Stimulated activated naive B cell treated with anti-CD40 and anti-IgM and Interleukin-4, amounts not matched to agents 10 μg/mL and 1 μg/mL and 100 μg/mL, for 72 hours (primary cell): ENCODE results near the gene IPO8.
"Not testable (repeated sequence)": the region's sequence is repeated elsewhere in the genome, so short reads cannot be mapped to it uniquely, and the experiment has no call there.

ENCODE experiments used
- ATAC-seq, 2 donors: fragments of 150-1000 bp; cut with Tn5 transposase; replicated peaks; 2 replicates each; pipeline ENCODE4 v1.10.0; 2021; ENCODE audit warnings: moderate library complexity in 1 of 2
- DNase-seq: peaks from one replicate; pipeline ENCODE4 v3.0.0; 2021
- H3K27ac Mint-ChIP-seq: one replicate; pipeline ENCODE4 v1.8.0; 2022; ENCODE audit warnings: mild to moderate bottlenecking, mixed read lengths
- H3K27me3 Mint-ChIP-seq, 2 donors: one replicate each; pipeline ENCODE4 v1.8.0; 2022; ENCODE audit warnings: mixed read lengths in 2 of 2
- H3K36me3 Mint-ChIP-seq, 2 donors: one replicate each; pipeline ENCODE4 v1.8.0; 2022; ENCODE audit warnings: mixed read lengths in 2 of 2, mild to moderate bottlenecking in 1 of 2
- H3K4me1 Mint-ChIP-seq, 2 donors: one replicate each; pipeline ENCODE4 v1.8.0; 2022; ENCODE audit warnings: mixed read lengths in 2 of 2, mild to moderate bottlenecking in 1 of 2
- H3K4me3 Mint-ChIP-seq, 2 donors: one replicate each; pipeline ENCODE4 v1.8.0; 2022; ENCODE audit warnings: mild to moderate bottlenecking in 2 of 2, mixed read lengths in 2 of 2, moderate library complexity in 1 of 2
- H3K9me3 Mint-ChIP-seq, 2 donors: one replicate each; pipeline ENCODE4 v1.8.0; 2022; ENCODE audit warnings: mixed read lengths in 2 of 2, mild to moderate bottlenecking in 1 of 2

Gene IPO8

GRCh38 chr12:30640392-30640791 is 55.3 kb downstream of the IPO8 start:
- Mint-ChIP-seq H3K4me1 (no peaks in the 10 kb centered on the region), H3K27me3 (no peaks in the 10 kb centered on the region), H3K36me3 (peaks cover 32 to 55% of the 10 kb centered on the region in 2 donors), H3K4me3 (no peak overlapping the region), H3K27ac (no peak overlapping the region), H3K9me3 (no peaks in the 10 kb centered on the region)
- ATAC-seq (no peak), DNase-seq (no peak)

GRCh38 chr12:30635385-30635784 is 60.3 kb downstream of the IPO8 start:
- Mint-ChIP-seq H3K27ac (no peak overlapping the region), H3K4me1 (no peaks in the 10 kb centered on the region), H3K9me3 (no peaks in the 10 kb centered on the region), H3K4me3 (no peak overlapping the region), H3K36me3 (peaks cover 44 to 65% of the 10 kb centered on the region in 2 donors), H3K27me3 (no peaks in the 10 kb centered on the region)
- DNase-seq, result no peak
- no peak for ATAC-seq

- no peaks in the 10 kb centered on the region for H3K4me1 Mint-ChIP-seq
- peaks cover 41 to 58% of the 10 kb centered on the region in 2 donors for H3K36me3 Mint-ChIP-seq
- H3K9me3 Mint-ChIP-seq, result no peaks in the 10 kb centered on the region
- H3K4me3 Mint-ChIP-seq, result no peak overlapping the region
- ATAC-seq, result no peak
- peak overlapping the region; percentile 14 for H3K27ac Mint-ChIP-seq
- no peak for DNase-seq
- no peaks in the 10 kb centered on the region for H3K27me3 Mint-ChIP-seq
Measured at GRCh38 chr12:30631740-30632139, 63.9 kb downstream of the IPO8 start.

- no peak for DNase-seq
- no peak for ATAC-seq
- H3K27me3 Mint-ChIP-seq, result no peaks in the 10 kb centered on the region
- no peaks in the 10 kb centered on the region for H3K9me3 Mint-ChIP-seq
- H3K27ac Mint-ChIP-seq, result no peak overlapping the region
- H3K4me1 Mint-ChIP-seq, result no peaks in the 10 kb centered on the region
- no peak overlapping the region for H3K4me3 Mint-ChIP-seq
- H3K36me3 Mint-ChIP-seq, result peaks cover 37 to 54% of the 10 kb centered on the region in 2 donors
Measured at GRCh38 chr12:30630979-30631285, 64.7 kb downstream of the IPO8 start.

GRCh38 chr12:30630076-30630978 is 65.3 kb downstream of the IPO8 start:
- DNase-seq, result no peak
- no peak overlapping the region for H3K27ac Mint-ChIP-seq
- H3K4me3 Mint-ChIP-seq, result no peak overlapping the region

GRCh38 chr12:30626847-30627246 is 68.8 kb downstream of the IPO8 start:
- H3K9me3 Mint-ChIP-seq, result no peaks in the 10 kb centered on the region

More at GRCh38 chr12:30630076-30630978, 65.3 kb downstream of the IPO8 start:
- H3K36me3 Mint-ChIP-seq, result peaks cover 37 to 49% of the 10 kb centered on the region in 2 donors
- no peak for ATAC-seq
- no peaks in the 10 kb centered on the region for H3K27me3 Mint-ChIP-seq
- no peaks in the 10 kb centered on the region for H3K4me1 Mint-ChIP-seq
- no peaks in the 10 kb centered on the region for H3K9me3 Mint-ChIP-seq

GRCh38 chr12:30624009-30624408 is 71.7 kb downstream of the IPO8 start:
- DNase-seq (no peak), ATAC-seq (no peak)
- Mint-ChIP-seq H3K27ac (no peak overlapping the region), H3K36me3 (peaks cover 10 to 20% of the 10 kb centered on the region in 2 donors), H3K4me3 (no peak overlapping the region), H3K9me3 (no peaks in the 10 kb centered on the region), H3K4me1 (peaks cover 1 to 4% of the 10 kb centered on the region in 2 donors), H3K27me3 (no peaks in the 10 kb centered on the region)

More at GRCh38 chr12:30626847-30627246, 68.8 kb downstream of the IPO8 start:
- no peak overlapping the region for H3K4me3 Mint-ChIP-seq
- ATAC-seq (no peak), DNase-seq (no peak)
- H3K27me3 Mint-ChIP-seq, result no peaks in the 10 kb centered on the region
- H3K36me3 Mint-ChIP-seq, result peaks cover 24 to 41% of the 10 kb centered on the region in 2 donors
- H3K27ac Mint-ChIP-seq, result no peak overlapping the region
- H3K4me1 Mint-ChIP-seq, result peaks cover 1 to 4% of the 10 kb centered on the region in 2 donors

- peak; percentile 52 to 85 for ATAC-seq
- Mint-ChIP-seq H3K27me3 (no peaks in the 10 kb centered on the region), H3K4me3 (no peak overlapping the region), H3K27ac (no peak overlapping the region), H3K9me3 (no peaks in the 10 kb centered on the region), H3K36me3 (peaks cover 8 to 14% of the 10 kb centered on the region in 2 donors), H3K4me1 (peaks cover 1 to 4% of the 10 kb centered on the region in 2 donors)
- DNase-seq, result no peak
Measured at GRCh38 chr12:30622509-30622908, 73.2 kb downstream of the IPO8 start.

- H3K27ac Mint-ChIP-seq, H3K4me3 Mint-ChIP-seq, DNase-seq, H3K9me3 Mint-ChIP-seq, ATAC-seq, H3K27me3 Mint-ChIP-seq, H3K4me1 Mint-ChIP-seq: not testable (repeated sequence)
- peaks cover 8 to 14% of the 10 kb centered on the region in 2 donors for H3K36me3 Mint-ChIP-seq
Measured at GRCh38 chr12:30621663-30622241, 73.9 kb downstream of the IPO8 start.

GRCh38 chr12:30617346-30618016 is 78.2 kb downstream of the IPO8 start:
- no peaks in the 10 kb centered on the region for H3K27me3 Mint-ChIP-seq
- peaks cover 3 to 5% of the 10 kb centered on the region in 2 donors for H3K36me3 Mint-ChIP-seq
- no peak for ATAC-seq

GRCh38 chr12:30614031-30614430 is 81.6 kb downstream of the IPO8 start:
- H3K9me3 Mint-ChIP-seq, result peaks cover 7 to 10% of the 10 kb centered on the region in 2 donors
- no peak for DNase-seq
- no peak for ATAC-seq

More at GRCh38 chr12:30617346-30618016, 78.2 kb downstream of the IPO8 start:
- peaks cover 0 to 1% of the 10 kb centered on the region in 2 donors for H3K4me1 Mint-ChIP-seq
- H3K27ac Mint-ChIP-seq, result no peak overlapping the region
- no peaks in the 10 kb centered on the region for H3K9me3 Mint-ChIP-seq
- H3K4me3 Mint-ChIP-seq, result no peak overlapping the region
- DNase-seq, result no peak

GRCh38 chr12:30613119-30613830 is 82.4 kb downstream of the IPO8 start:
- Mint-ChIP-seq H3K4me3 (no peak overlapping the region), H3K9me3 (peaks cover 9 to 15% of the 10 kb centered on the region in 2 donors), H3K27ac (no peak overlapping the region), H3K4me1 (peaks cover 0 to 3% of the 10 kb centered on the region in 2 donors), H3K36me3 (peaks cover 2 to 9% of the 10 kb centered on the region in 2 donors), H3K27me3 (no peaks in the 10 kb centered on the region)
- no peak for ATAC-seq
- no peak for DNase-seq

More at GRCh38 chr12:30614031-30614430, 81.6 kb downstream of the IPO8 start:
- Mint-ChIP-seq H3K4me3 (no peak overlapping the region), H3K4me1 (peaks cover 0 to 3% of the 10 kb centered on the region in 2 donors), H3K36me3 (peaks cover 5 to 6% of the 10 kb centered on the region in 2 donors), H3K27ac (no peak overlapping the region), H3K27me3 (no peaks in the 10 kb centered on the region)

- ATAC-seq, result no peak
- H3K4me1 Mint-ChIP-seq, result peaks cover 0 to 3% of the 10 kb centered on the region in 2 donors
- H3K36me3 Mint-ChIP-seq, result peaks cover 7 to 20% of the 10 kb centered on the region in 2 donors
- peaks cover 17 to 23% of the 10 kb centered on the region in 2 donors for H3K9me3 Mint-ChIP-seq
- no peak overlapping the region for H3K27ac Mint-ChIP-seq
- no peak overlapping the region for H3K4me3 Mint-ChIP-seq
- DNase-seq, result no peak
- peaks cover 0 to 8% of the 10 kb centered on the region in 2 donors for H3K27me3 Mint-ChIP-seq
Measured at GRCh38 chr12:30610718-30611117, 85.0 kb downstream of the IPO8 start.

- not testable (repeated sequence) for H3K4me3 Mint-ChIP-seq, H3K4me1 Mint-ChIP-seq, DNase-seq, H3K27ac Mint-ChIP-seq, ATAC-seq, H3K27me3 Mint-ChIP-seq
- Mint-ChIP-seq H3K9me3 (peaks cover 17 to 23% of the 10 kb centered on the region in 2 donors), H3K36me3 (peaks cover 8 to 23% of the 10 kb centered on the region in 2 donors)
Measured at GRCh38 chr12:30609819-30610218, 85.8 kb downstream of the IPO8 start.
